NT2/D1 (cell line): ENCODE data around the gene MRPL36.

Source experiments
- SUZ12 ChIP-seq: IDR thresholded peaks from 2 replicates; pipeline ENCODE4 v1.6.1; 2011; ENCODE audit not compliant: insufficient read length, insufficient read depth; ENCODE audit errors: extremely low read depth
- YY1 ChIP-seq: IDR thresholded peaks from 2 replicates; pipeline ENCODE4 v1.6.1; 2011; ENCODE audit not compliant: insufficient read length, insufficient read depth
- ZNF274 ChIP-seq: IDR thresholded peaks from 2 replicates; pipeline ENCODE4 v1.6.1; 2011; ENCODE audit warnings: mild to moderate bottlenecking, low read depth, low read length

- no peak for TF ChIP-seq YY1
- TF ChIP-seq SUZ12: no peak
- TF ChIP-seq ZNF274: no peak
Observed at GRCh38 chr5:1826235-1826980, 26.8 kb upstream of the MRPL36 start.
